Neuronal stem cell (in vitro differentiated cells): ENCODE results near the gene E2F3.

Experiments
- DNase-seq: peaks from one replicate; pipeline ENCODE4 v3.0.0-alpha.2; 2013; ENCODE audit warnings: low spot score
- H2AFZ ChIP-seq: one replicate; pipeline ENCODE4 v1.6.1; 2013; ENCODE audit warnings: mild to moderate bottlenecking, low read length, inconsistent platforms
- H2AK5ac ChIP-seq: 2 replicates; pipeline ENCODE4 v1.6.1; 2013; ENCODE audit warnings: low read depth, mild to moderate bottlenecking, inconsistent platforms, low read length, moderate library complexity, mixed read lengths
- H2BK120ac ChIP-seq: 2 replicates; pipeline ENCODE4 v1.6.1; 2013; ENCODE audit warnings: low read depth, mild to moderate bottlenecking, inconsistent platforms, low read length, moderate library complexity, mixed read lengths
- H2BK12ac ChIP-seq: one replicate; pipeline ENCODE4 v1.6.1; 2013; ENCODE audit warnings: low read length, inconsistent platforms
- H2BK15ac ChIP-seq: 2 replicates; pipeline ENCODE4 v1.6.1; 2013; ENCODE audit warnings: mild to moderate bottlenecking, low read length, inconsistent platforms, mixed read lengths
- H2BK5ac ChIP-seq: one replicate; pipeline ENCODE4 v1.6.1; 2013; ENCODE audit warnings: inconsistent platforms, mild to moderate bottlenecking, low read length, moderate library complexity
- H3K14ac ChIP-seq: one replicate; pipeline ENCODE4 v1.6.1; 2013; ENCODE audit warnings: low read length, inconsistent platforms
- H3K18ac ChIP-seq: 2 replicates; pipeline ENCODE4 v1.6.1; 2013; ENCODE audit warnings: low read length, inconsistent platforms
- H3K23ac ChIP-seq: 2 replicates; pipeline ENCODE4 v1.6.1; 2013; ENCODE audit warnings: low read depth, mild to moderate bottlenecking, mixed read lengths, low read length, inconsistent platforms; ENCODE audit not compliant: poor library complexity
- H3K27ac ChIP-seq: replicated peaks from 3 replicates; pipeline ENCODE4 v1.5.1; 2013; ENCODE audit warnings: low read length, inconsistent platforms
- H3K27me3 ChIP-seq, 3 experiments: 2 replicates each; pipeline ENCODE4 v1.6.1; 2013; ENCODE audit warnings: low read length in 3 of 3, mild to moderate bottlenecking in 2 of 3, inconsistent platforms in 1 of 3, low read depth in 1 of 3, mixed read lengths in 1 of 3, moderate library complexity in 1 of 3; ENCODE audit not compliant: control insufficient read depth in 3 of 3, insufficient read depth in 3 of 3
- H3K36me3 ChIP-seq, 2 donors: replicated peaks in 1 of 2; 2 replicates each; pipeline ENCODE4 v1.6.1; 2013; ENCODE audit warnings: low read length in 2 of 2; ENCODE audit not compliant: control insufficient read depth in 2 of 2, insufficient read depth in 2 of 2
- H3K4ac ChIP-seq: 2 replicates; pipeline ENCODE4 v1.6.1; 2013; ENCODE audit warnings: inconsistent platforms, mild to moderate bottlenecking, low read length, moderate library complexity
- H3K4me1 ChIP-seq, 2 donors: 1 replicate in 1 of 2; 2 replicates in 1 of 2; pipeline ENCODE4 v1.6.1; 2013; ENCODE audit warnings: low read length in 2 of 2, low read depth in 1 of 2; ENCODE audit not compliant: control insufficient read depth in 2 of 2, insufficient read depth in 1 of 2
- H3K4me2 ChIP-seq: one replicate; pipeline ENCODE4 v1.6.1; 2013; ENCODE audit warnings: mild to moderate bottlenecking, low read length, inconsistent platforms; ENCODE audit not compliant: insufficient read depth, poor library complexity, severe bottlenecking
- H3K4me3 ChIP-seq, 2 donors: 2 replicates each; pipeline ENCODE4 v1.5.1; 2013; ENCODE audit warnings: low read length in 2 of 2, mild to moderate bottlenecking in 2 of 2, inconsistent platforms in 1 of 2, moderate library complexity in 1 of 2
- H3K79me1 ChIP-seq: one replicate; pipeline ENCODE4 v1.6.1; 2013; ENCODE audit warnings: low read depth, mild to moderate bottlenecking, inconsistent platforms, low read length, moderate library complexity
- H3K9ac ChIP-seq: one replicate; pipeline ENCODE4 v1.6.1; 2013; ENCODE audit warnings: mild to moderate bottlenecking, low read depth, low read length, inconsistent platforms; ENCODE audit not compliant: poor library complexity
- H3K9me3 ChIP-seq, 2 donors: replicated peaks in 1 of 2; 2 replicates each; pipeline versions ENCODE3 to v1.6.1; 2013; ENCODE audit warnings: low read length in 2 of 2, mild to moderate bottlenecking in 2 of 2, inconsistent platforms in 1 of 2, low read depth in 1 of 2, mixed read lengths in 1 of 2, moderate library complexity in 1 of 2; ENCODE audit not compliant: control insufficient read depth in 2 of 2, insufficient read depth in 1 of 2
- H4K8ac ChIP-seq: one replicate; pipeline ENCODE4 v1.6.1; 2013; ENCODE audit warnings: low read depth, mild to moderate bottlenecking, inconsistent platforms, low read length, moderate library complexity
- H4K91ac ChIP-seq: one replicate; pipeline ENCODE4 v1.6.1; 2013; ENCODE audit warnings: low read length, low read depth, mild to moderate bottlenecking, inconsistent platforms; ENCODE audit not compliant: poor library complexity
- WGBS, 2 donors: extraction: QIAGEN DNeasy Blood & Tissue Kit; methylation state at CpG; one replicate each; pipeline ENCODE4 v1.1.7; 2013; ENCODE audit warnings: missing lambda C conversion rate in 2 of 2, mixed read lengths in 1 of 2; ENCODE audit not compliant: insufficient read length in 2 of 2, insufficient replicate concordance in 1 of 2; ENCODE audit errors: extremely low coverage in 2 of 2; 5-methylcytosine and 5-hydroxymethylcytosine counted together

Gene E2F3

DNA sequence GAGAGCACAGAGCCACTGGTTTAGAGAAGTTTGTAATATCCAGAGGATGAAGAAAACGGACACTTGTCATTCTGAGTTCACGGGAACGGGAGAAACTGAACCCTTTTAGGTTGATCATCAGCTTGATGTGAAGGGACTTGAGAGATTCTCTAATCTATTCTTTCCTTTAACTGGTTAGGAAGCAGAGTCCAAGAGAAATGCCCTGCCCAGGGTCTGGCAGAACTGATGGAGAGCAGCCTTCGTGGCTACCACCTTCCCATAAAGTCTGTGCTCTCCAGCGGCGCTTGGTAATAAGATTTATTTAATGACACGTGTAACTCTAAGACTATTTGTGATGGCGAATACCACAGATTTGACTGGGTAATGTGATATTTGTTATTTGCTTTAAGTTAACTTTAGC is 36.0 kb downstream of the E2F3 start:
- no CpG with 5 or more reads among the region's 8 CpGs for WGBS, 2 donors
- H3K79me1 ChIP-seq, result peaks cover 6% of the 10 kb centered on the region
- H2BK5ac ChIP-seq, result no peak overlapping the region
- H2BK12ac ChIP-seq, result no peak overlapping the region
- H3K9ac ChIP-seq, result no peak overlapping the region
- H2AK5ac ChIP-seq, result no peak overlapping the region
- H3K4me2 ChIP-seq, result no peak overlapping the region
- H3K9me3 ChIP-seq, result peaks cover 0 to 15% of the 10 kb centered on the region in 2 donors
- no peak overlapping the region for H2BK120ac ChIP-seq
- H3K14ac ChIP-seq, result no peak overlapping the region
- H3K27me3 ChIP-seq, result no peaks in the 10 kb centered on the region
- no peak overlapping the region for H3K23ac ChIP-seq
- peaks cover 0 to 2% of the 10 kb centered on the region in 2 donors for H3K4me1 ChIP-seq
- H2BK15ac ChIP-seq, result no peak overlapping the region
- DNase-seq, result no peak
- no peak overlapping the region for H3K27ac ChIP-seq
- H3K4ac ChIP-seq, result no peak overlapping the region
- H2AFZ ChIP-seq, result no peak overlapping the region
- H3K4me3 ChIP-seq, result no peak overlapping the region
- no peak overlapping the region for H4K91ac ChIP-seq
- no peak overlapping the region for H3K18ac ChIP-seq
- H3K36me3 ChIP-seq, result peaks cover 2 to 78% of the 10 kb centered on the region in 2 donors
- no peak overlapping the region for H4K8ac ChIP-seq

DNA sequence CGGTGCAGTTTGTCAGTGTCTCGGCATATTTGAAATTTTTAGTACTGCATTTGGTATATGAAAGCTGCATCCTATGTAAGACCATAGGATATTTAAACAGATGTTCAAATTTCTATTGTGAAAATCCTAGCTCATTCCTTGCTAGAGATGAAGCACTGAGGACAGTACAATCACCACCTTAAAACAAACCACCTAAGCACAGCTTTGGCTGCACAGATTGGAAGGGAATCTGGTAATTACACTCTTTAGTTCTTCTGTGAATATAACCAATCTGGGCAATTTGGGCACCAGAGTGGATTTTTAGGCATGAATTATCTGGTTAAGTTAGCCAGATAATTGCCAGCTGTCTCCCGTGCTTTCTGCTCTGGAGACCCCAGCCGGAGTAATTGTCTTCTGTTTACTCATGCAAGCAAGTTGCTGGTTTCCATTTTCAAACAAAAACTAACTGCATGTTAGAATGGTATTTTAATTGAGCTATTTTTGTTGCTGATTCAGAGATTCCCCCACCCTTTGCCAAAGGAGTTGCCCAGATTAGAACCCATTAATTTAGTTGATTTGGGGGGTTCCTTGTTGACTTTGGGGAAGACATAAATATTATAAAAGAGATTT is 36.9 kb downstream of the E2F3 start:
- Histone ChIP-seq H3K36me3 (peaks cover 1 to 78% of the 10 kb centered on the region in 2 donors), H4K8ac (no peak overlapping the region), H4K91ac (no peak overlapping the region), H3K4me1 (peaks cover 0 to 2% of the 10 kb centered on the region in 2 donors), H2BK12ac (no peak overlapping the region), H3K23ac (no peak overlapping the region), H2BK5ac (no peak overlapping the region), H3K4me3 (no peak overlapping the region), H3K9ac (no peak overlapping the region), H2BK15ac (no peak overlapping the region), H3K9me3 (peaks cover 0 to 15% of the 10 kb centered on the region in 2 donors), H3K27me3 (no peaks in the 10 kb centered on the region), H2AFZ (no peak overlapping the region), H2BK120ac (no peak overlapping the region), H3K27ac (no peak overlapping the region), H3K4ac (no peak overlapping the region), H2AK5ac (no peak overlapping the region), H3K18ac (no peak overlapping the region), H3K14ac (no peak overlapping the region), H3K79me1 (peaks cover 6% of the 10 kb centered on the region), H3K4me2 (no peak overlapping the region)
- WGBS, 2 donors, result no CpG with 5 or more reads among the region's 4 CpGs
- DNase-seq, result peak; percentile 12

DNA sequence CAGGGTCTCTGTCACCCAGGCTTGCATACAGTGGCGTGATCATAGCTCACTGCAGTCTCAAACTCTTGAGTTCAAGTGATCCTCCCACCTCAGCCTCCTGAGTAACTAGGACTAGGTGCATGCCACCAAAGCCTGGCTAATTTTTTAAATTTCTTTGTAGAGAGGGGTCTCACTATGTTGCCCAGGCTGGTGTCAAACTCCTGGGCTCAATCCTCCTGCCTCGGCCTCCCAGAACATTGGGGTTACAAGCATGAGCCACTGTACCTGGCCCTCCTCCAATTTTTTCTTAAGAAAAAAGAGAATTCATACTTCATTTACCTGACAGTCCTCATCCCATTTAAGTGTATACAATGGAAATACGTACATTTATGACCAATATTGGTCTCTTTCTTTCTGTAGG is 37.9 kb downstream of the E2F3 start:
- peaks cover 6% of the 10 kb centered on the region for H3K79me1 ChIP-seq
- peaks cover under 1 to 80% of the 10 kb centered on the region in 2 donors for H3K36me3 ChIP-seq
- H3K4me1 ChIP-seq, result peaks cover 0 to 2% of the 10 kb centered on the region in 2 donors
- no peak overlapping the region for H3K4me2 ChIP-seq
- no peak overlapping the region for H3K4ac ChIP-seq
- H2AFZ ChIP-seq, result no peak overlapping the region
- H2BK12ac ChIP-seq, result no peak overlapping the region
- no peak overlapping the region for H2BK5ac ChIP-seq
- WGBS, 2 donors, result no CpG with 5 or more reads among the region's 3 CpGs
- H3K27me3 ChIP-seq, result no peaks in the 10 kb centered on the region
- no peak for DNase-seq
- no peak overlapping the region for H2BK120ac ChIP-seq
- H3K14ac ChIP-seq, result no peak overlapping the region
- H4K8ac ChIP-seq, result no peak overlapping the region
- no peak overlapping the region for H3K9ac ChIP-seq
- H3K18ac ChIP-seq, result no peak overlapping the region
- no peak overlapping the region for H3K4me3 ChIP-seq
- H3K9me3 ChIP-seq, result peaks cover 0 to 15% of the 10 kb centered on the region in 2 donors
- no peak overlapping the region for H3K23ac ChIP-seq
- H2AK5ac ChIP-seq, result no peak overlapping the region
- no peak overlapping the region for H3K27ac ChIP-seq
- no peak overlapping the region for H2BK15ac ChIP-seq
- no peak overlapping the region for H4K91ac ChIP-seq

DNA sequence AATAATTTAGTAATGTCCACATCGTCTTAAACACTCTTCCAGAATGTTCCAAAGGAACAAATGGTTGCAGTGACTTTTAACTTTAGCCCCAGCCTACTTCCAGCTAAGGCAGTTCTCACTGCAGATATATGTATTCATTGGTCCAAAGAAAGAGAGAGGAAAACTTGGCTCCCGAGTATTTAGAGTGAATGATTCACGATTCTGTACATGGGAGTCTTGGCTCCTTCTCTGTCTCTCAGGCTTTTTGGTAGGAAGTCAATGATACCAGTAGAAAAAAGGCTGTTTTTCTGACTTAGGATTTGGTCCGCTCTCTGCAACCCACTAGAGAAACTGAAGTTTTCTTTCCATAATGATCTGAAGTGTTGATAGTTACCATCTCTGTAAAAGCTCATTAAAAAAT is 38.6 kb downstream of the E2F3 start:
- H3K23ac ChIP-seq, result no peak overlapping the region
- no peak overlapping the region for H3K4me2 ChIP-seq
- H3K27me3 ChIP-seq, result no peaks in the 10 kb centered on the region
- H3K18ac ChIP-seq, result no peak overlapping the region
- no peak overlapping the region for H2AK5ac ChIP-seq
- H4K8ac ChIP-seq, result no peak overlapping the region
- H2BK12ac ChIP-seq, result no peak overlapping the region
- H3K9me3 ChIP-seq, result peaks cover 0 to 15% of the 10 kb centered on the region in 2 donors
- H3K27ac ChIP-seq, result no peak overlapping the region
- no peak overlapping the region for H3K9ac ChIP-seq
- peaks cover 2% of the 10 kb centered on the region for H3K79me1 ChIP-seq
- H3K4me1 ChIP-seq, result peaks cover 0 to 2% of the 10 kb centered on the region in 2 donors
- peaks cover 0 to 81% of the 10 kb centered on the region in 2 donors for H3K36me3 ChIP-seq
- no peak overlapping the region for H3K4me3 ChIP-seq
- H3K14ac ChIP-seq, result no peak overlapping the region
- H2BK15ac ChIP-seq, result no peak overlapping the region
- H2BK5ac ChIP-seq, result no peak overlapping the region
- H2AFZ ChIP-seq, result no peak overlapping the region
- H2BK120ac ChIP-seq, result no peak overlapping the region
- DNase-seq, result no peak
- H4K91ac ChIP-seq, result no peak overlapping the region
- no CpG with 5 or more reads among the region's 4 CpGs for WGBS, 2 donors
- no peak overlapping the region for H3K4ac ChIP-seq
